IMR-90 (cell line): ENCODE results near the gene SUGP2. TPM values are rescaled to one million over a fixed set of nuclear protein-coding genes. Genes with fewer than 3 reads are reported as not detected.

Experiments
- ATAC-seq: fragments of 200-7000 bp; cut with Tn5 transposase; 2 replicates; pipeline ENCODE4 v1.9.1; 2020; ENCODE audit warnings: low read depth, mild to moderate bottlenecking, moderate library complexity
- BruUV-seq: library from RNA; stranded (reverse); fragments of 400-500 nt; replicated peaks from 2 replicates; lab custom pipeline; 2021; lab: Mats Ljungman, UMichigan
- CTCF ChIA-PET: fragments of 300-600 bp; formaldehyde crosslinking; extraction: SDS; loops from one replicate; lab custom pipeline; 2021; ENCODE audit warnings: antibody characterized with exemption; lab: Yijun Ruan, JAX
- POLR2A ChIA-PET: fragments of 300-600 bp; sonication (Branson Sonifier 250); formaldehyde crosslinking; loops from one replicate; lab custom pipeline; 2022; ENCODE audit warnings: antibody characterized with exemption; ENCODE audit not compliant: unreplicated experiment; lab: Charles Lee
- DNase-seq: peaks from one replicate; pipeline ENCODE4 v3.0.0; 2013
- H2AFZ ChIP-seq: replicated peaks from 2 replicates; pipeline ENCODE3; 2013; ENCODE audit warnings: low read length, mild to moderate bottlenecking; ENCODE audit not compliant: poor library complexity
- H2AK5ac ChIP-seq: 2 replicates; pipeline ENCODE4 v1.6.1; 2013; ENCODE audit warnings: low read depth, low read length, inconsistent platforms
- H2AK9ac ChIP-seq: replicated peaks from 2 replicates; pipeline ENCODE3; 2013; ENCODE audit warnings: mild to moderate bottlenecking, low read depth, low read length, moderate library complexity; ENCODE audit not compliant: poor library complexity
- H2BK120ac ChIP-seq: 2 replicates; pipeline ENCODE4 v1.6.1; 2013; ENCODE audit warnings: low read depth, low read length, inconsistent platforms
- H2BK15ac ChIP-seq: 3 replicates; pipeline ENCODE4 v1.6.1; 2013; ENCODE audit warnings: low read depth, low read length, inconsistent platforms
- H2BK20ac ChIP-seq: 2 replicates; pipeline ENCODE4 v1.6.1; 2013; ENCODE audit warnings: low read depth, mild to moderate bottlenecking, inconsistent platforms, low read length, moderate library complexity
- H2BK5ac ChIP-seq: 2 replicates; pipeline ENCODE4 v1.6.1; 2013; ENCODE audit warnings: mild to moderate bottlenecking, low read depth, low read length, inconsistent platforms; ENCODE audit not compliant: poor library complexity, severe bottlenecking
- H3K14ac ChIP-seq: replicated peaks from 2 replicates; pipeline ENCODE4 v1.6.1; 2013; ENCODE audit warnings: low read depth, low read length, inconsistent platforms
- H3K18ac ChIP-seq: 2 replicates; pipeline ENCODE4 v1.6.1; 2013; ENCODE audit warnings: low read depth, low read length, control low read depth
- H3K23ac ChIP-seq: 2 replicates; pipeline ENCODE4 v1.6.1; 2013; ENCODE audit warnings: low read depth, low read length, inconsistent platforms
- H3K27ac ChIP-seq: 2 replicates; pipeline ENCODE4 v1.5.1; 2013; ENCODE audit warnings: mild to moderate bottlenecking, control low read depth, low read length; ENCODE audit not compliant: insufficient read depth
- H3K27me3 ChIP-seq: 2 replicates; pipeline ENCODE4 v1.6.1; 2013; ENCODE audit warnings: low read length; ENCODE audit not compliant: control insufficient read depth, insufficient read depth
- H3K36me3 ChIP-seq: 2 replicates; pipeline ENCODE4 v1.6.1; 2013; ENCODE audit warnings: low read length, mixed read lengths; ENCODE audit not compliant: control insufficient read depth, insufficient read depth
- H3K4ac ChIP-seq: 2 replicates; pipeline ENCODE4 v1.6.1; 2013; ENCODE audit warnings: low read depth, low read length, inconsistent platforms
- H3K4me1 ChIP-seq: 2 replicates; pipeline ENCODE4 v1.6.1; 2013; ENCODE audit warnings: low read length, mixed read lengths; ENCODE audit not compliant: control insufficient read depth, insufficient read depth
- H3K4me2 ChIP-seq: 2 replicates; pipeline ENCODE4 v1.6.1; 2013; ENCODE audit warnings: low read depth, mild to moderate bottlenecking, control low read depth, low read length, moderate library complexity
- H3K4me3 ChIP-seq: 2 replicates; pipeline ENCODE4 v1.5.1; 2013; ENCODE audit warnings: low read depth, mild to moderate bottlenecking, control low read depth, low read length, moderate library complexity; ENCODE audit not compliant: insufficient read depth
- H3K56ac ChIP-seq: 2 replicates; pipeline ENCODE4 v1.6.1; 2013; ENCODE audit warnings: low read length, inconsistent platforms; ENCODE audit not compliant: insufficient read depth; ENCODE audit errors: extremely low read depth
- H3K79me1 ChIP-seq, 2 experiments: 2 replicates each; pipeline ENCODE4 v1.6.1; 2013; ENCODE audit warnings: low read length in 2 of 2, inconsistent platforms in 1 of 2, low read depth in 1 of 2
- H3K9ac ChIP-seq: 2 replicates; pipeline ENCODE4 v1.6.1; 2013; ENCODE audit warnings: low read depth, low read length, control low read depth
- H3K9me1 ChIP-seq: 2 replicates; pipeline ENCODE4 v1.6.1; 2013; ENCODE audit warnings: low read length, inconsistent platforms; ENCODE audit not compliant: insufficient read depth
- H3K9me3 ChIP-seq: 2 replicates; pipeline ENCODE4 v1.6.1; 2013; ENCODE audit warnings: low read length; ENCODE audit not compliant: control insufficient read depth, insufficient read depth
- H4K20me1 ChIP-seq: 2 replicates; pipeline ENCODE4 v1.6.1; 2013; ENCODE audit warnings: low read length, inconsistent platforms; ENCODE audit not compliant: insufficient read depth
- H4K5ac ChIP-seq: 2 replicates; pipeline ENCODE4 v1.6.1; 2013; ENCODE audit warnings: mild to moderate bottlenecking, low read depth, low read length, control low read depth
- H4K8ac ChIP-seq, 2 experiments: 2 replicates each; pipeline ENCODE4 v1.6.1; 2013; ENCODE audit warnings: low read depth in 2 of 2, low read length in 2 of 2, control low read depth in 1 of 2, inconsistent platforms in 1 of 2
- H4K91ac ChIP-seq: 2 replicates; pipeline ENCODE4 v1.6.1; 2013; ENCODE audit warnings: low read depth, low read length, inconsistent platforms; ENCODE audit not compliant: insufficient read depth
- BHLHE40 ChIP-seq: fragments of 150-350 bp; IDR thresholded peaks from 2 replicates; pipeline ENCODE4 v1.6.1; 2016; ENCODE audit warnings: mild to moderate bottlenecking, low read depth, low read length
- CEBPB ChIP-seq: IDR thresholded peaks from 2 replicates; pipeline ENCODE4 v1.6.1; 2012; ENCODE audit warnings: low read depth, low read length, improper control_type of control experiment
- CHD1 ChIP-seq: IDR thresholded peaks from 2 replicates; pipeline ENCODE4 v1.6.1; 2012; ENCODE audit warnings: low read depth, low read length, improper control_type of control experiment
- CTCF ChIP-seq: conservative IDR thresholded peaks from 2 replicates; pipeline ENCODE4 v1.5.1; 2012; ENCODE audit warnings: mild to moderate bottlenecking, low read depth, low read length, improper control_type of control experiment
- ELK1 ChIP-seq: fragments of 150-350 bp; IDR thresholded peaks from 2 replicates; pipeline ENCODE4 v1.6.1; 2016; ENCODE audit warnings: low read depth, mild to moderate bottlenecking, low read length, moderate library complexity, borderline replicate concordance
- MAFK ChIP-seq: IDR thresholded peaks from 2 replicates; pipeline ENCODE4 v1.6.1; 2012; ENCODE audit warnings: low read depth, low read length, improper control_type of control experiment
- RFX5 ChIP-seq: IDR thresholded peaks from 2 replicates; pipeline ENCODE4 v1.8.0; 2012; ENCODE audit warnings: low read depth, mild to moderate bottlenecking, low read length, moderate library complexity
- SMC3 ChIP-seq: fragments of 150-350 bp; IDR thresholded peaks from 2 replicates; pipeline ENCODE4 v1.6.1; 2016; ENCODE audit warnings: low read depth, mild to moderate bottlenecking, antibody characterized with exemption, low read length, moderate library complexity
- USF2 ChIP-seq: fragments of 150-350 bp; IDR thresholded peaks from 2 replicates; pipeline ENCODE4 v1.6.1; 2017; ENCODE audit warnings: mild to moderate bottlenecking, antibody characterized with exemption, low read length, low read depth
- WGBS, 2 experiments: methylation state at CpG; one replicate each; pipeline versions ENCODE4 v1.1.5 to v1.1.7; 2013; ENCODE audit warnings: missing lambda C conversion rate in 2 of 2; ENCODE audit not compliant: insufficient read length in 1 of 2; ENCODE audit errors: extremely low coverage in 2 of 2; 5-methylcytosine and 5-hydroxymethylcytosine counted together
- dilution Hi-C: fragments of 300-500 bp; cut with HindIII; formaldehyde crosslinking; loops from one replicate; pipeline ENCODE4 v1.14.3; 2018; ENCODE audit warnings: low sequenced_read_pairs; ENCODE audit not compliant: unreplicated experiment
- in situ Hi-C: fragments of 300-500 bp; cut with MboI; formaldehyde crosslinking; loops from 3 replicates; pipeline ENCODE4 v1.14.3; 2019; ENCODE audit warnings: low sequenced_read_pairs, inconsistent platforms, mixed read lengths
- intact Hi-C: fragments of 100-400 bp; cut with micrococcal nuclease; formaldehyde crosslinking; loops from 2 replicates; pipeline ENCODE4 v1.10.0; 2022
- polyA plus RNA-seq, 3 experiments: library from polyadenylated mRNA; depleted of rRNA; stranded (reverse); fragments of >200 nt; gene quantifications; 2 replicates each; pipeline ENCODE4 v1.2.3, GENCODE V29; 2012; ENCODE audit warnings: low replicate concordance in 1 of 3
- total RNA-seq: library from RNA; depleted of rRNA; stranded (reverse); fragments of >200 nt; gene quantifications from 2 replicates; pipeline ENCODE4 v1.2.3, GENCODE V29; 2012

The SUGP2 gene
- total and polyA plus RNA-seq, 2 of the 4 experiments (the other 2 are of a cell fraction): 25.8 to 69.2 TPM

- no peak for TF ChIP-seq CEBPB
- no peak for TF ChIP-seq MAFK
Measured at GRCh38 chr19:19068659-19069654, 35.6 kb upstream of the SUGP2 start (continued).

- intact Hi-C loops: loop anchor here (10.0 kb wide), 1 partner anchor 107 kb away; the partner anchor contains the start of gene MEF2B
- no CpG with 5 or more reads among the region's 11 CpGs for WGBS, 2 experiments
- TF ChIP-seq CHD1 (no peak), CTCF (no peak), MAFK (no peak), RFX5 (no peak), CEBPB (no peak), BHLHE40 (no peak), SMC3 (no peak), ELK1 (no peak), USF2 (no peak)
Measured at GRCh38 chr19:19067276-19068072, 34.2 kb upstream of the SUGP2 start.

More at GRCh38 chr19:19067276-19068072, 34.2 kb upstream of the SUGP2 start:
- no peak overlapping the region for H4K91ac ChIP-seq
- ChIA-PET CTCF (no interaction called here), POLR2A (no interaction called here)
- H3K27me3 ChIP-seq: no peaks in the 10 kb centered on the region
- H3K9me3 ChIP-seq: no peaks in the 10 kb centered on the region
- no peak overlapping the region for H3K4me3 ChIP-seq
- H2BK15ac ChIP-seq: no peak overlapping the region
- no peak overlapping the region for H2BK5ac ChIP-seq
- no peak overlapping the region for H2AK5ac ChIP-seq
- H2BK20ac ChIP-seq: no peak overlapping the region
- H4K5ac ChIP-seq: no peak overlapping the region
- no peak overlapping the region for H4K8ac ChIP-seq
- H3K4me1 ChIP-seq: peaks cover 8% of the 10 kb centered on the region
- in situ Hi-C loops: no loop called here
- DNase-seq: no peak
- no peak overlapping the region for H2AFZ ChIP-seq
- ATAC-seq: no peak
- BruUV-seq: no TSS peak
- H3K18ac ChIP-seq: no peak overlapping the region
- H3K14ac ChIP-seq: no peak overlapping the region
- no peak overlapping the region for H3K56ac ChIP-seq
- no peak overlapping the region for H2AK9ac ChIP-seq
- H3K4ac ChIP-seq: no peak overlapping the region
- no peak overlapping the region for H3K27ac ChIP-seq
- H3K79me1 ChIP-seq: peaks cover 11 to 31% of the 10 kb centered on the region in 2 experiments; a peak in 3 of 4 replicates
- H2BK120ac ChIP-seq: no peak overlapping the region
- H3K9ac ChIP-seq: no peak overlapping the region
- dilution Hi-C loops: no loop called here
- H4K20me1 ChIP-seq: peaks cover 2% of the 10 kb centered on the region; the same call in 1 of the 2 replicates
- H3K9me1 ChIP-seq: peaks cover 8% of the 10 kb centered on the region
- no peak overlapping the region for H3K4me2 ChIP-seq
- no peaks in the 10 kb centered on the region for H3K36me3 ChIP-seq
- no peak overlapping the region for H3K23ac ChIP-seq
